GM18873 (cell line): ENCODE data around the gene SMC3.

Experiments
- ATAC-seq: cut with Tn5 transposase; IDR thresholded peaks from one replicate; pipeline ENCODE4 v1.9.1; 2021; ENCODE audit warnings: mild to moderate bottlenecking, moderate library complexity, moderate number of reproducible peaks; ENCODE audit not compliant: unreplicated experiment, low FRiP score

SMC3 gene

GRCh38 chr10:110544958-110545537 lies 22.4 kb upstream of the SMC3 start:
- ATAC-seq, result no peak

DNA sequence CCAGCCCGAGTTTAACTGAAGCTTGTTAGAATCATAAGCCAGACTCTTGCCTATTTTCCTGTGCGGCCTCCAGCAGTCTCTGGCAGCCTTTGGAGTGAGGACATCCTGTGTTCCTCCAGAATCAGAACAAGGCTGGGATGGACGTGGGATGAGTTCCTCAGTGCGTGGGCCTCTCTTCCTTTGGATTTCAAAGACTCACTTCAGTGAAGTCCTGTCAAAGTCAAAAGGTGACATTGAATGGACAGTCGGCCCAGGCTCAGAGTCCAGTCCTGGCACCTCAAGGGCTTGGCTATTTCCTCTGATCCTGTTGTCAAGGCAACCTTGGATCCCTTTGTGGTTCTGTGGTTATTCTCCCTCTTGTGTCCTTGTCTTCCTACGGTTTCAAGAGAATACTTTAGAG lies 21.4 kb upstream of the SMC3 start:
- ATAC-seq, result no peak

DNA sequence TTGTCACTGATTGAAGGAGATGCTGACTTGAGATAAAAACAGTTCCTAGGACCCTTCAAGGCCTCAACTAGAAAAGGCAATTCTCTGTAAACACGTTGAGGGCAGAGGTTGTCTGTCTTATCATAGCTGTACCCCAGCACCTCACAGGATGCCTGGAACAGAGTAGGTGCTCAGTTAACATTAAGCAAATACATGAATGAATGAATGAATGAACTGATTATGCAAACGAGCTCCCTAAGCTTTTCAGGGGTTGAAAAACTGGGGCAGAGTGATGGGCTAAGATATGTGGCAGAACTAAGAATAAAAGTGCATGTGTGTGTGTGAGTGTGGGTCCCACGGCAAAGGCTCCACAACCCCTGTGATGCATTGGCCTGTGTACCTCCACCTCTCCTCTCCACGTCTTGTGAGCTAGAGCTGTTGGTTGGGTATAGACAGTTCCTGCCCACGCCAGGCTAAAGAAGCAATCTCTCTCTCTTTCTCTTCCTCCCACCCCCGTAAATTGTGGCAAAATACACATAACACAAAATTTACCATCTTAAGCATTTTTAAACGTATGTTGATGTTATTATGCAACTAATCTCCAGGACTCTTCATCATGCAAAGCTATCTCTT lies 20.9 kb upstream of the SMC3 start:
- no peak for ATAC-seq

- ATAC-seq, result no peak
Measured at GRCh38 chr10:110547139-110547761, 20.2 kb upstream of the SMC3 start.

GRCh38 chr10:110548002-110548401 lies 19.5 kb upstream of the SMC3 start:
- no peak for ATAC-seq

DNA sequence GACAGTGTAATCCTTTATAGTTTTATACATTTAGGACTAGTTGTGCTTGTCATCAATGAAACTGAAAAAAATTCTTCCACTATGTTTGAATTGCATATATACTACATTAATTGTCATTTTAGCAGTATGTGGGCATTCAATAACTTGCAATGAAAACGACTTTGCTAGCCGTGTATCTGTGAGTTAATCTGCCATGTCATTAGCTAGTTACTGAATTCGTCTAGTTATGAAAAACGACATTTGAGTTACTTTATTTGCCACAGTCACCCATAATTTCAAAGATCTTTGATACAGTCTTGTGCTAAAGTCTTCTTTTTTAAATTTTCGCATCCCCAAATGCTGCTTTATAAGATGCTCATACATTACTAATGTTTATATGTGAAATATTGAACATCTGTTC lies 18.3 kb upstream of the SMC3 start:
- ATAC-seq, result no peak

- ATAC-seq, result no peak
Measured at GRCh38 chr10:110553905-110554304, 13.6 kb upstream of the SMC3 start.

DNA sequence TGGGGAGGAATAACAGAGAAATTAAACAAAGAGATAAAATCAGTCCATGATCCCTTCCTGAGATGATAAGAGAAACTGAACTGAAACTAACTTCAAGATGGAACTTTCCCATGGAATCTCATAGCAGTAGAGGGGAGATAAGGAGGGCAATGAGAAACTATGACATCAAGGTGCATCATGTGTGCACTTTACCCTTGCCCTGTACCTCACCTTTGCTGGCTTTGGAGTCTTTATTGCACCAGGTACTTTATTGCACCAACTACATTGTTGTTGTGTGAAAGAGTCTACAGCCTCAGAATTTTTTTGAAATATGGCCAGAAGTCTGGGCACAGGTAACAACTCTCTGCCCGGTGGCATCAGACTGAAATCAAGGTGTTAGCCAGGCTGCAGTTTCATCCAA lies 11.2 kb upstream of the SMC3 start:
- no peak for ATAC-seq

GRCh38 chr10:110556969-110557601 lies 10.4 kb upstream of the SMC3 start:
- ATAC-seq, result no peak

DNA sequence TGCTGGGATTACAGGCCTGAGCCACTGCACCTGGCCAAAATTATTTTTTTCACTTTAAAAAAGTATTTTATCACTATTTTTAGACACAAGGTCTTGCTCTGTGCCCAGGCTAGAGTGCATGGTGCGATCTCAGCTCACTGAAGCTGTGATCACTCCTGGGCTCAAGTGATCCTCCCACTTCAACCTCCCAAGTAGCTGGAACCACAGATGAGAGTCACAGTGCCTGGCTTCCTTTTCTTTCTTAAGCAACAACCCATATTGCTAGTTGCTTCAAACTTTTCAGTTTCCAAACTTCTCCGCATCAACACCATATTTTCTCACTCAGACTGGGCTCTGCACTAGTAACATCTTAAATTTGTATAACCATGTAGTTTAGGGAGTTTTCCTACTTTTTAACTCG lies 9.5 kb upstream of the SMC3 start:
- no peak for ATAC-seq

- ATAC-seq, result no peak
Measured at GRCh38 chr10:110560012-110560411, 7.5 kb upstream of the SMC3 start.

DNA sequence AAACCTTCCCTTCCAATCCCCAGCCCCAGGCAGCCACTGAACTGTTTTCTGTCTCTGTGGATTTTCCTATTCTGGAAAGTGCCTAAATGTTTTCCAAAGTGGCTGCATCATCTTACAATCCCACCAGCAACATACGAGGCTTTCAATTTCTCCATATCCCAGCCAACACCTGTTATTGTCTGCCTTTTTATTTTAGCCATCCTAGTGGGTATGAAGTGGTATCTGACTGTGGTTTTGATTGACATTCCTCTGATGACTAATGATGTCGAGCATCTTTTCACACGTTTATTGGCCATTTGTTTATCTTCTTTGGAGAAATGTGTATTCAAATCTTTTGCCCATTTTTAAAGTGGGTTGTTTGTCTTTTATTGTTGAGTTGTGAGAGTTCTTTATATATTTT lies 6.2 kb upstream of the SMC3 start:
- no peak for ATAC-seq

GRCh38 chr10:110562348-110562747 lies 5.1 kb upstream of the SMC3 start:
- no peak for ATAC-seq

GRCh38 chr10:110563132-110563531 lies 4.4 kb upstream of the SMC3 start:
- ATAC-seq, result no peak

GRCh38 chr10:110566472-110567200 lies 859 bp upstream of the SMC3 start:
- no peak for ATAC-seq

DNA sequence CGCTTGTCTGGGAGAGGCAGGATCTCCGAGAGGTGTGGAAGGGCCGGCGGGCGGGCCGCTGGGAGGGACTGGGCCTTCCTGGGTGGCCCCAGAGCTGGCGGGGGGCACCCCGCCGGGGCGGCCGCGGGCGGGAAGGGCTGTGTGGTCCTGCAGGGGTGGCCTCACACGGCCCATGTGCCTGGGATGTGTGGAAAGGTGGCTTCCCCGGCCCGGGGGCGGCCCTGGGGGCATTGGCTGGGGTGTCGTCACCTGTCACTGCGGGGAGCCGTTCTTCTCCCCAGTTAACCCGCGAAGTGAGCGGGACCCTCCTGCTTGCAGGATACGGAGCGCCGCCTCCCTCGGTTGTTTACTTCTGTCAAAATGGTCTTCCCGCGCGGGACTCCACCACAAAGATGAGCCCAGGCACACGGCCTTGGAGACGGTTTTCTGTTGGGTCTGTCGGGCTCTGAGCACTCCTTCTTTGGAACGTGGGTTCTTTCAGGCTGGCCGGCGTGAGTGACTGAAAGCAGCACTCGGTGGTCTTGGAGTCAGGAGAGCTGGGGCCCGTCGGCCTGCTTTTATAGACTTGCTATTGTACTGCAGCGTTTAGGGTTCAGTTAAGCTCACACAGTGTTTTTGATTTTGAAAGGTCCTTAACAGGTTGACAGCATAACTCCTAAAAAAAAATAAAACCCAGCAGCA lies 700 bp downstream of the SMC3 start:
- ATAC-seq, result peak; percentile 31

GRCh38 chr10:110569122-110569521 lies 1.6 kb downstream of the SMC3 start:
- no peak for ATAC-seq

DNA sequence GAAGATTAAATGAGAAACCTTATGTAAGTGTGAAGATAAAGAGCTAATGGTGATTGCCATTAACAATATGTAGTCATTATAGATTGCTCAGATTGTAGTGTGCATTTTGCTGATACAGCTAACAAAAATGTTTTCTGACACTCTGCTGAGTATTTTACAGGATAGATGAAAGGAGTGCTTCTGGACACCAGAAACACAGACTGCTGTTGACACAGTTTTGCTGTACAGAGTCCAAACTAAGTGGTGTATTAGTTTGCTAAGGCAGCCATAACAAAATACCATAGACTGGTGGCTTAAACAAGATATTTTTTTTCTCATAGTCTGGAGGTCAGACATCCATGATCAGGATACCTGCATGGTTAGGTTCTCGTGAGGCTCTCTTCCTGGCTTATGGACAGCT lies 2.2 kb downstream of the SMC3 start:
- no peak for ATAC-seq

GRCh38 chr10:110571093-110571743 lies 3.7 kb downstream of the SMC3 start:
- no peak for ATAC-seq

- ATAC-seq, result no peak
Measured at GRCh38 chr10:110572862-110573261, 5.4 kb downstream of the SMC3 start.
